ENCODE results near the gene USF2.

GRCh38 chr19:35317464-35318043, 48.8 kb downstream of the USF2 start:
- TF ChIP-seq, protein P1, sequence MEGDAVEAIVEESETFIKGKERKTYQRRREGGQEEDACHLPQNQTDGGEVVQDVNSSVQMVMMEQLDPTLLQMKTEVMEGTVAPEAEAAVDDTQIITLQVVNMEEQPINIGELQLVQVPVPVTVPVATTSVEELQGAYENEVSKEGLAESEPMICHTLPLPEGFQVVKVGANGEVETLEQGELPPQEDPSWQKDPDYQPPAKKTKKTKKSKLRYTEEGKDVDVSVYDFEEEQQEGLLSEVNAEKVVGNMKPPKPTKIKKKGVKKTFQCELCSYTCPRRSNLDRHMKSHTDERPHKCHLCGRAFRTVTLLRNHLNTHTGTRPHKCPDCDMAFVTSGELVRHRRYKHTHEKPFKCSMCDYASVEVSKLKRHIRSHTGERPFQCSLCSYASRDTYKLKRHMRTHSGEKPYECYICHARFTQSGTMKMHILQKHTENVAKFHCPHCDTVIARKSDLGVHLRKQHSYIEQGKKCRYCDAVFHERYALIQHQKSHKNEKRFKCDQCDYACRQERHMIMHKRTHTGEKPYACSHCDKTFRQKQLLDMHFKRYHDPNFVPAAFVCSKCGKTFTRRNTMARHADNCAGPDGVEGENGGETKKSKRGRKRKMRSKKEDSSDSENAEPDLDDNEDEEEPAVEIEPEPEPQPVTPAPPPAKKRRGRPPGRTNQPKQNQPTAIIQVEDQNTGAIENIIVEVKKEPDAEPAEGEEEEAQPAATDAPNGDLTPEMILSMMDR (IDR thresholded peaks at IDR 0.05 in 2 of 3, conservative IDR thresholded peaks at IDR 0.05 in 1 of 3; ENCODE audit: control insufficient read depth in 2 of 3, extremely low read depth in 1 of 3, insufficient read depth in 1 of 3, low read depth in 3 of 3, low read length in 3 of 3): no peak
- TF ChIP-seq, protein P2, sequence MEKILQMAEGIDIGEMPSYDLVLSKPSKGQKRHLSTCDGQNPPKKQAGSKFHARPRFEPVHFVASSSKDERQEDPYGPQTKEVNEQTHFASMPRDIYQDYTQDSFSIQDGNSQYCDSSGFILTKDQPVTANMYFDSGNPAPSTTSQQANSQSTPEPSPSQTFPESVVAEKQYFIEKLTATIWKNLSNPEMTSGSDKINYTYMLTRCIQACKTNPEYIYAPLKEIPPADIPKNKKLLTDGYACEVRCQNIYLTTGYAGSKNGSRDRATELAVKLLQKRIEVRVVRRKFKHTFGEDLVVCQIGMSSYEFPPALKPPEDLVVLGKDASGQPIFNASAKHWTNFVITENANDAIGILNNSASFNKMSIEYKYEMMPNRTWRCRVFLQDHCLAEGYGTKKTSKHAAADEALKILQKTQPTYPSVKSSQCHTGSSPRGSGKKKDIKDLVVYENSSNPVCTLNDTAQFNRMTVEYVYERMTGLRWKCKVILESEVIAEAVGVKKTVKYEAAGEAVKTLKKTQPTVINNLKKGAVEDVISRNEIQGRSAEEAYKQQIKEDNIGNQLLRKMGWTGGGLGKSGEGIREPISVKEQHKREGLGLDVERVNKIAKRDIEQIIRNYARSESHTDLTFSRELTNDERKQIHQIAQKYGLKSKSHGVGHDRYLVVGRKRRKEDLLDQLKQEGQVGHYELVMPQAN (conservative IDR thresholded peaks at IDR 0.05): no peak
- TF ChIP-seq POLR2A (IDR thresholded peaks at IDR 0.05; ENCODE audit: low read depth, low read length): no peak
- TF ChIP-seq FOXK2 (IDR thresholded peaks at IDR 0.05): no peak
- TF ChIP-seq RELA (IDR thresholded peaks at IDR 0.05; ENCODE audit: borderline replicate concordance, partially characterized antibody): no peak
- TF ChIP-seq TCF7 (IDR thresholded peaks at IDR 0.05; ENCODE audit: borderline replicate concordance): no peak
- no peak for TF ChIP-seq EZH2 (IDR thresholded peaks at IDR 0.05; ENCODE audit: borderline replicate concordance, control insufficient read depth, low read depth, low read length)
- TF ChIP-seq, protein P3, sequence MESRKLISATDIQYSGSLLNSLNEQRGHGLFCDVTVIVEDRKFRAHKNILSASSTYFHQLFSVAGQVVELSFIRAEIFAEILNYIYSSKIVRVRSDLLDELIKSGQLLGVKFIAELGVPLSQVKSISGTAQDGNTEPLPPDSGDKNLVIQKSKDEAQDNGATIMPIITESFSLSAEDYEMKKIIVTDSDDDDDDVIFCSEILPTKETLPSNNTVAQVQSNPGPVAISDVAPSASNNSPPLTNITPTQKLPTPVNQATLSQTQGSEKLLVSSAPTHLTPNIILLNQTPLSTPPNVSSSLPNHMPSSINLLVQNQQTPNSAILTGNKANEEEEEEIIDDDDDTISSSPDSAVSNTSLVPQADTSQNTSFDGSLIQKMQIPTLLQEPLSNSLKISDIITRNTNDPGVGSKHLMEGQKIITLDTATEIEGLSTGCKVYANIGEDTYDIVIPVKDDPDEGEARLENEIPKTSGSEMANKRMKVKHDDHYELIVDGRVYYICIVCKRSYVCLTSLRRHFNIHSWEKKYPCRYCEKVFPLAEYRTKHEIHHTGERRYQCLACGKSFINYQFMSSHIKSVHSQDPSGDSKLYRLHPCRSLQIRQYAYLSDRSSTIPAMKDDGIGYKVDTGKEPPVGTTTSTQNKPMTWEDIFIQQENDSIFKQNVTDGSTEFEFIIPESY (IDR thresholded peaks at IDR 0.05): no peak
